Measurements from ENCODE around the gene LIMD2.

- TF ChIP-seq CTCF (conservative IDR thresholded peaks at IDR 0.05 in 1 of 2, IDR thresholded peaks at IDR 0.05 in 1 of 2; ENCODE audit: extremely low read depth in 1 of 2, insufficient read depth in 1 of 2, low read depth in 1 of 2, low read length in 2 of 2) (no peak), EZH2 (IDR thresholded peaks at IDR 0.05; ENCODE audit: borderline replicate concordance, low read length) (no peak)
Measured at GRCh38 chr17:63707151-63707550, 7.2 kb upstream of the LIMD2 start.

Measured in mammary epithelial cell (primary cell).